Measurements from ENCODE around the gene CHSY3.

The CHSY3 gene

GRCh38 chr5:130037905-130038304 lies 133.6 kb downstream of the CHSY3 start:
- no peak for TF ChIP-seq MAX (IDR thresholded peaks at IDR 0.05; ENCODE audit: low read depth, low read length)
- no peak for TF ChIP-seq POLR2A (IDR thresholded peaks at IDR 0.05; ENCODE audit: extremely low read depth, insufficient read length)
- no peak for TF ChIP-seq MYC (IDR thresholded peaks at IDR 0.05; ENCODE audit: low read depth, low read length)
- no peak for TF ChIP-seq CTCF (IDR thresholded peaks at IDR 0.05; ENCODE audit: low read depth, low read length)
- no peak overlapping the region for H3K4me3 ChIP-seq (ENCODE audit: low read depth, low read length)
- DNase-seq (ENCODE audit: low read depth): no peak

GRCh38 chr5:130043834-130044233 lies 139.6 kb downstream of the CHSY3 start:
- no peak for DNase-seq (ENCODE audit: low read depth)
- no peak overlapping the region for H3K4me3 ChIP-seq (ENCODE audit: low read depth, low read length)
- TF ChIP-seq POLR2A (IDR thresholded peaks at IDR 0.05; ENCODE audit: extremely low read depth, insufficient read length) (no peak), MAX (IDR thresholded peaks at IDR 0.05; ENCODE audit: low read depth, low read length) (no peak), CTCF (IDR thresholded peaks at IDR 0.05; ENCODE audit: low read depth, low read length) (no peak), MYC (IDR thresholded peaks at IDR 0.05; ENCODE audit: low read depth, low read length) (no peak)

GRCh38 chr5:130045334-130045733 lies 141.1 kb downstream of the CHSY3 start:
- no peak overlapping the region for H3K4me3 ChIP-seq (ENCODE audit: low read depth, low read length)
- no peak for TF ChIP-seq MYC (IDR thresholded peaks at IDR 0.05; ENCODE audit: low read depth, low read length)
- no peak for TF ChIP-seq POLR2A (IDR thresholded peaks at IDR 0.05; ENCODE audit: extremely low read depth, insufficient read length)
- DNase-seq (ENCODE audit: low read depth): no peak

- DNase-seq (ENCODE audit: low read depth): no peak
- TF ChIP-seq MAX (IDR thresholded peaks at IDR 0.05; ENCODE audit: low read depth, low read length): no peak
- H3K4me3 ChIP-seq (ENCODE audit: low read depth, low read length): no peak overlapping the region
Observed at GRCh38 chr5:130050585-130050984, 146.3 kb downstream of the CHSY3 start.

- no peak overlapping the region for H3K4me3 ChIP-seq (ENCODE audit: low read depth, low read length)
- DNase-seq (ENCODE audit: low read depth): no peak
- TF ChIP-seq MAX (IDR thresholded peaks at IDR 0.05; ENCODE audit: low read depth, low read length) (no peak), MYC (IDR thresholded peaks at IDR 0.05; ENCODE audit: low read depth, low read length) (no peak), POLR2A (IDR thresholded peaks at IDR 0.05; ENCODE audit: extremely low read depth, insufficient read length) (no peak), CTCF (IDR thresholded peaks at IDR 0.05; ENCODE audit: low read depth, low read length) (no peak)
Observed at GRCh38 chr5:130052752-130053151, 148.5 kb downstream of the CHSY3 start.

GRCh38 chr5:130055572-130055971 lies 151.3 kb downstream of the CHSY3 start:
- TF ChIP-seq CTCF (IDR thresholded peaks at IDR 0.05; ENCODE audit: low read depth, low read length) (no peak), POLR2A (IDR thresholded peaks at IDR 0.05; ENCODE audit: extremely low read depth, insufficient read length) (no peak), MAX (IDR thresholded peaks at IDR 0.05; ENCODE audit: low read depth, low read length) (no peak), MYC (IDR thresholded peaks at IDR 0.05; ENCODE audit: low read depth, low read length) (no peak)
- no peak overlapping the region for H3K4me3 ChIP-seq (ENCODE audit: low read depth, low read length)
- DNase-seq (ENCODE audit: low read depth): no peak

GRCh38 chr5:130061746-130062145 lies 157.5 kb downstream of the CHSY3 start:
- no peak overlapping the region for H3K4me3 ChIP-seq (ENCODE audit: low read depth, low read length)
- no peak for DNase-seq (ENCODE audit: low read depth)
- TF ChIP-seq POLR2A (IDR thresholded peaks at IDR 0.05; ENCODE audit: extremely low read depth, insufficient read length): no peak
- TF ChIP-seq MYC (IDR thresholded peaks at IDR 0.05; ENCODE audit: low read depth, low read length): no peak
- TF ChIP-seq CTCF (IDR thresholded peaks at IDR 0.05; ENCODE audit: low read depth, low read length): no peak
- TF ChIP-seq MAX (IDR thresholded peaks at IDR 0.05; ENCODE audit: low read depth, low read length): no peak

Data from NB4 (cell line).